H1 (cell line): ENCODE data around the gene VPS18. TPM values are rescaled to one million over a fixed set of nuclear protein-coding genes. Genes with fewer than 3 reads are reported as not detected.
A peak's percentile ranks its signal among the peaks of the same experiment; 100 is the strongest.

Experiments used
- ATF3 ChIP-seq: IDR thresholded peaks from 2 replicates; pipeline ENCODE4 v1.6.1; 2011; ENCODE audit warnings: low read depth, mild to moderate bottlenecking, low read length; ENCODE audit not compliant: insufficient read depth
- BRCA1 ChIP-seq: IDR thresholded peaks from 2 replicates; pipeline ENCODE4 v1.6.1; 2012; ENCODE audit warnings: low read depth, low read length, improper control_type of control experiment
- CBX8 ChIP-seq: fragments of 300-800, 300-1000 bp; sonication (generic); IDR thresholded peaks from 2 replicates; pipeline ENCODE4 v1.7.1; 2016; ENCODE audit warnings: low read depth, low read length, borderline replicate concordance
- CEBPB ChIP-seq: IDR thresholded peaks from 2 replicates; pipeline ENCODE4 v1.6.1; 2012; ENCODE audit warnings: low read depth, low read length
- CHD1 ChIP-seq: IDR thresholded peaks from 2 replicates; pipeline ENCODE4 v1.6.1; 2012; ENCODE audit warnings: low read depth, low read length, improper control_type of control experiment
- CTBP2 ChIP-seq: IDR thresholded peaks from 2 replicates; pipeline ENCODE4 v1.7.0; 2011; ENCODE audit warnings: borderline replicate concordance, mild to moderate bottlenecking, moderate library complexity, mixed read lengths, low read length; ENCODE audit not compliant: insufficient read depth, insufficient read length
- CTCF ChIP-seq, 3 experiments: IDR thresholded peaks; 1 replicate in 2 of 3; 2 replicates in 1 of 3; pipeline versions ENCODE4 v1.5.1 to v1.6.1; 2011; ENCODE audit warnings: low read length in 3 of 3, mild to moderate bottlenecking in 3 of 3, inconsistent platforms in 2 of 3, low read depth in 1 of 3, moderate library complexity in 1 of 3; ENCODE audit not compliant: insufficient read depth in 1 of 3; ENCODE audit errors: control extremely low read depth in 1 of 3
- GTF2F1 ChIP-seq: IDR thresholded peaks from 2 replicates; pipeline ENCODE4 v1.6.1; 2012; ENCODE audit warnings: low read depth, low read length, improper control_type of control experiment, borderline replicate concordance
- HDAC2 ChIP-seq, 2 experiments: fragments of 300-600 bp in 1 of 2; sonication (generic) in 1 of 2; IDR thresholded peaks; 2 replicates each; pipeline ENCODE4 v1.6.1; 2011 to 2012; ENCODE audit warnings: low read depth in 2 of 2, low read length in 2 of 2, mild to moderate bottlenecking in 2 of 2, moderate library complexity in 2 of 2, borderline replicate concordance in 1 of 2, inconsistent platforms in 1 of 2
- JUN ChIP-seq: IDR thresholded peaks from 2 replicates; pipeline ENCODE4 v1.6.1; 2011; ENCODE audit warnings: low read depth, mild to moderate bottlenecking, improper control_type of control experiment, low read length
- KDM4A ChIP-seq: IDR thresholded peaks from one replicate; pipeline ENCODE4 v1.7.1; 2012; ENCODE audit warnings: low read depth, mild to moderate bottlenecking, moderate library complexity, low read length, inconsistent platforms; ENCODE audit not compliant: severe bottlenecking
- MAFK ChIP-seq: IDR thresholded peaks from 2 replicates; pipeline ENCODE4 v1.6.1; 2012; ENCODE audit warnings: low read depth, mild to moderate bottlenecking, improper control_type of control experiment, low read length
- POLR2AphosphoS5 ChIP-seq: IDR thresholded peaks from 2 replicates; pipeline ENCODE4 v1.6.1; 2011; ENCODE audit warnings: low read depth, low read length
- SIN3A ChIP-seq, 2 experiments: IDR thresholded peaks in 1 of 2; conservative IDR thresholded peaks in 1 of 2; 2 replicates each; pipeline ENCODE4 v1.6.1; 2011 to 2012; ENCODE audit warnings: low read length in 2 of 2, improper control_type of control experiment in 1 of 2, low read depth in 1 of 2, mild to moderate bottlenecking in 1 of 2
- SP4 ChIP-seq: IDR thresholded peaks from 2 replicates; pipeline ENCODE4 v1.6.1; 2012; ENCODE audit warnings: low read length, inconsistent platforms
- TAF1 ChIP-seq: IDR thresholded peaks from 2 replicates; pipeline ENCODE4 v1.6.1; 2011; ENCODE audit warnings: mild to moderate bottlenecking, low read depth, low read length
- TAF7 ChIP-seq: optimal IDR thresholded peaks from 2 replicates; pipeline ENCODE3; 2011; ENCODE audit warnings: low read depth, mild to moderate bottlenecking, inconsistent platforms, low read length, moderate library complexity, borderline replicate concordance
- TBP ChIP-seq: IDR thresholded peaks from 2 replicates; pipeline ENCODE4 v1.6.1; 2011; ENCODE audit warnings: low read depth, low read length, improper control_type of control experiment
- YY1 ChIP-seq: IDR thresholded peaks from 2 replicates; pipeline ENCODE4 v1.6.1; 2011; ENCODE audit warnings: low read depth, mild to moderate bottlenecking, low read length
- ZNF274 ChIP-seq: IDR thresholded peaks from 2 replicates; pipeline ENCODE4 v1.7.0; 2012; ENCODE audit warnings: low read length, borderline replicate concordance; ENCODE audit errors: extremely low read depth
- polyA plus RNA-seq, 7 experiments: library from polyadenylated mRNA; depleted of rRNA in 3 of 7; stranded (reverse) in 5 of 7; unstranded in 2 of 7; fragments of >200 nt in 5 of 7; fragments of 200-250 nt in 2 of 7; gene quantifications; 1 replicate in 5 of 7; 2 replicates in 1 of 7; 4 replicates in 1 of 7; pipeline versions ENCODE4 v1.2.1 to v1.2.3, GENCODE V29; 2011 to 2013; ENCODE audit warnings: missing spikeins in 2 of 7, mixed read lengths in 2 of 7
- total RNA-seq: library from RNA; stranded (reverse); fragmentation: NEBNext Ultra II Directional; extraction: Animal tissue kit (Norgen Biotek cat#: 25700); gene quantifications from 2 replicates; pipeline ENCODE4 v1.2.1, GENCODE V29; 2021

The VPS18 gene
- total and polyA plus RNA-seq, 2 of the 8 experiments (the other 6 are each of a cell fraction or from before 2014, with no cell fraction given), result 28.9 to 32.7 TPM

- TF ChIP-seq SIN3A (conservative IDR thresholded peaks at IDR 0.05 in 1 of 2, IDR thresholded peaks at IDR 0.05 in 1 of 2; ENCODE audit: low read depth in 1 of 2, low read length in 2 of 2) (peak; percentile 85 to 96; a peak in 3 of 4 replicates), MAFK (no peak), HDAC2 (IDR thresholded peaks at IDR 0.05; ENCODE audit: borderline replicate concordance in 1 of 2, low read depth in 2 of 2, low read length in 2 of 2) (peak in 1 of 2 experiments; percentile 77; a peak in 1 of 4 replicates), SP4 (peak; percentile 70; the same call in 1 of the 2 replicates), TBP (peak; percentile 87), TAF7 (peak; percentile 81), GTF2F1 (no peak), CBX8 (no peak), CTCF (IDR thresholded peaks at IDR 0.05; ENCODE audit: control extremely low read depth in 1 of 3, insufficient read depth in 1 of 3, low read depth in 1 of 3, low read length in 3 of 3) (peak; percentile 85 to 91 (median 89)), YY1 (peak; percentile 14; the same call in 1 of the 2 replicates), CHD1 (no peak), CEBPB (no peak), TAF1 (peak; percentile 91), POLR2AphosphoS5 (peak; percentile 64; the same call in 1 of the 2 replicates), JUN (no peak), BRCA1 (no peak), KDM4A (peak; percentile 34), ATF3 (peak; percentile 81), ZNF274 (no peak), CTBP2 (no peak)
Measured at GRCh38 chr15:40893733-40894680, at the start of gene VPS18 (continued).
